HUES64 (cell line): ENCODE data around the gene DUSP22.

ENCODE experiments used
- H3K27ac ChIP-seq: 2 replicates; pipeline ENCODE4 v1.7.0; 2013; ENCODE audit warnings: low read depth, low read length, inconsistent platforms
- H3K27me3 ChIP-seq: 2 replicates; pipeline ENCODE4 v1.6.1; 2013; ENCODE audit warnings: mild to moderate bottlenecking, low read length; ENCODE audit not compliant: insufficient read depth
- H3K36me3 ChIP-seq: 2 replicates; pipeline ENCODE4 v1.6.1; 2013; ENCODE audit warnings: mild to moderate bottlenecking, low read length; ENCODE audit not compliant: insufficient read depth
- H3K4me1 ChIP-seq: 2 replicates; pipeline ENCODE4 v1.6.1; 2013; ENCODE audit warnings: mild to moderate bottlenecking, low read length, moderate library complexity; ENCODE audit not compliant: insufficient read depth
- H3K4me3 ChIP-seq: 2 replicates; pipeline ENCODE4 v1.5.1; 2013; ENCODE audit warnings: mild to moderate bottlenecking, low read length, moderate library complexity
- H3K9ac ChIP-seq: 2 replicates; pipeline ENCODE4 v1.6.1; 2013; ENCODE audit warnings: mild to moderate bottlenecking, low read depth, low read length
- H3K9me3 ChIP-seq: 2 replicates; pipeline ENCODE4 v1.6.1; 2013; ENCODE audit warnings: low read depth, low read length; ENCODE audit not compliant: insufficient read depth
- WGBS: fragments of 150-250, 120-280 bp; methylation state at CpG from one replicate; pipeline ENCODE4 v1.1.7; 2013; ENCODE audit warnings: missing lambda C conversion rate; 5-methylcytosine and 5-hydroxymethylcytosine counted together

The DUSP22 gene

DNA sequence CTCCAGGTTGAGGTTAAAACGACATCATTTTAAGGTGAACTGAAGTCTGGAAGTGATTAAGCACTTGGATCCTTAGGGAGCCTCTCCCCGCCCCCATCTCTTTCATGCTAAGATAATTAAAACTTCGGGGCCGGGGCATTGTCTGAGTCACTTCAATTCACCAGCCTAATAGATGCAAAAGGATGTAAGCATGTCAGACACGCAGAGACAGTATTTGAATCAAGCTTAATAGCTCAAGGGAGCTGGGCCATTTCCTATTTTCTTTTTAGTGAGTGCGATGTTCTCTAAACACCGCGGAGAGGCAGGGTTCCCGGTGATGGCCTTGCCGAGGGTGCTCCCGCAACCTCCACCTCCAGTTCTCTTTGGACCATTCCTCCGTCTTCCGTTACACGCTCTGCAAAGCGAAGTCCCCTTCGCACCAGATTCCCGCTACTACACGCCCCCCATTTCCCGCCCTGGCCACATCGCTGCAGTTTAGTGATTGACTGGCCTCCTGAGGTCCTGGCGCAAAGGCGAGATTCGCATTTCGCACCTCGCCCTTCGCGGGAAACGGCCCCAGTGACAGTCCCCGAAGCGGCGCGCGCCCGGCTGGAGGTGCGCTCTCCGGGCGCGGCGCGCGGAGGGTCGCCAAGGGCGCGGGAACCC, 98.7 kb downstream of the DUSP22 start:
- Histone ChIP-seq H3K27ac (no peak overlapping the region), H3K9me3 (no peaks in the 10 kb centered on the region), H3K9ac (no peak overlapping the region), H3K36me3 (no peaks in the 10 kb centered on the region), H3K4me1 (peaks cover 9% of the 10 kb centered on the region; the same call in 1 of the 2 replicates), H3K27me3 (peaks cover 86% of the 10 kb centered on the region), H3K4me3 (peak overlapping the region; percentile 60)
- 1% methylated on average over 44 of the region's 44 CpGs for WGBS

GRCh38 chr6:391559-392440, 99.5 kb downstream of the DUSP22 start, which contains the start of gene IRF4:
Gene IRF4, plus strand, starts transcription at chr6:391752. Its CDS starts 1,401 bp downstream, at chr6:393153.
- Histone ChIP-seq H3K4me3 (peak within 1 kb of the TSS; percentile 60), H3K27me3 (peaks cover 88% of the 10 kb centered on the region), H3K9me3 (no peaks in the 10 kb centered on the region), H3K36me3 (no peaks in the 10 kb centered on the region), H3K27ac (no peak within 1 kb of the TSS), H3K4me1 (peaks cover 9% of the 10 kb centered on the region; the same call in 1 of the 2 replicates), H3K9ac (no peak within 1 kb of the TSS; the same call in 1 of the 2 replicates)
- WGBS = under 1% methylated on average over 82 of the region's 82 CpGs

- Histone ChIP-seq H3K9me3 (no peaks in the 10 kb centered on the region), H3K4me3 (peak overlapping the region; percentile 60), H3K9ac (peak overlapping the region; percentile 31; the same call in 1 of the 2 replicates), H3K27me3 (peaks cover 86% of the 10 kb centered on the region), H3K27ac (no peak overlapping the region), H3K4me1 (peaks cover 9% of the 10 kb centered on the region; the same call in 1 of the 2 replicates), H3K36me3 (no peaks in the 10 kb centered on the region)
- WGBS = 1% methylated on average over 108 of the region's 108 CpGs
Measured at GRCh38 chr6:392441-393390, 100.4 kb downstream of the DUSP22 start.

GRCh38 chr6:393391-394221, 101.3 kb downstream of the DUSP22 start:
- Histone ChIP-seq H3K27me3 (peaks cover 78% of the 10 kb centered on the region), H3K4me1 (peaks cover 9% of the 10 kb centered on the region; the same call in 1 of the 2 replicates), H3K9me3 (no peaks in the 10 kb centered on the region), H3K36me3 (no peaks in the 10 kb centered on the region), H3K9ac (peak overlapping the region; percentile 31; the same call in 1 of the 2 replicates), H3K4me3 (peak overlapping the region; percentile 60), H3K27ac (no peak overlapping the region)
- 3% methylated on average over 68 of the region's 68 CpGs for WGBS

DNA sequence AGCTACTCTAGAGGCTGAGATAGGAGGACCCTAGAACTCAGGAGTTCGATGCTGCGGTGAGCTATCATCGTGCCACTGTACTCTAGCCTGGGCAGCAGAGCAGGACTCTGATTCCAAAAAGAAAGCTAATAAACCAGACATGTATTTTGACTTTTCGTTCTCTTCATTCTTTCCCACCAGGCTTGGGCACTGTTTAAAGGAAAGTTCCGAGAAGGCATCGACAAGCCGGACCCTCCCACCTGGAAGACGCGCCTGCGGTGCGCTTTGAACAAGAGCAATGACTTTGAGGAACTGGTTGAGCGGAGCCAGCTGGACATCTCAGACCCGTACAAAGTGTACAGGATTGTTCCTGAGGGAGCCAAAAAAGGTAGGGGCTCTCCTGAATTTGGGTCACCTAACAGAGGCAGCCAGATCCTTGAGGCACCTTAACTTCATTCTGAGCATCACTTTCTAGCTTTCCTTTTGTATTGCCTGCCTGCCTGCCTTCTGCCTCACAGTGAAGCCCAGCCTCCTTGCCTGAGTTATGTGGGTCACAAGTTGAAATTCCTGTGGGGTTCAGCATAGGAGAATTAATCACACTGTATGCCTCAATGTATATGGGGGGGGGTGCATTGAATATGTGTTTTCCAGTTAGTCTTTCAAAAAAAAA, 102.5 kb downstream of the DUSP22 start:
- H3K9ac ChIP-seq = no peak overlapping the region
- peaks cover 66% of the 10 kb centered on the region for H3K27me3 ChIP-seq
- no peaks in the 10 kb centered on the region for H3K9me3 ChIP-seq
- 95% methylated on average over 13 of the region's 13 CpGs for WGBS
- H3K4me1 ChIP-seq = peaks cover 9% of the 10 kb centered on the region; the same call in 1 of the 2 replicates
- H3K4me3 ChIP-seq = no peak overlapping the region
- H3K27ac ChIP-seq = no peak overlapping the region
- no peaks in the 10 kb centered on the region for H3K36me3 ChIP-seq

DNA sequence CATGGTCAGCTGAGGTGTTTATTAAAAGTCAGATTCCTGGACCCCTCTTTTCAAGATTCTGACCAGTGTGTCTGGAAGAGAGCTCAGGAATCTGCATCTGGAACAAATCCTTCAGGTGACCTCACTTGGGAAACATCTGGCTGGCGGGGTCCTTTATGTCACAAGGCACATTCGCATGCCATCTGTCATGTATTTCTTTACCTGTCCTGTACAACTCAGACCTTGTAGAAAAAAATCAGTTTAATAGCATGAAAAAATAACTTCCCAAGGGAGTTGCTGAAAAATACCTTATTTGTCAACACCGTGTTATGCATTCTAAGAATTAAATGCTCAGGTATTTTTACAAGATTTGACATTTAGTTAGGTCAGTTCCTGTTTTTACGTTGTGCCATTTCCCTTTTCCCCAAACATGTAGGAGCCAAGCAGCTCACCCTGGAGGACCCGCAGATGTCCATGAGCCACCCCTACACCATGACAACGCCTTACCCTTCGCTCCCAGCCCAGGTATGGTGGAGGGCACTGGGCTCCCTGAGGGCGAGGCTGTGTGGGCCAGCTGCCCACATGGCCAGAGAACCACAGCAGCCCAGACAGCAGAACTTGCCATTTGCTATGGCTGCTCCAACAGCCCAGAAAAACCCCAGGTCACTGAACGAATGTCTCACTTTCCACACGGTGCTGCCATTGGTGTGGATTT, 103.3 kb downstream of the DUSP22 start:
- no peaks in the 10 kb centered on the region for H3K36me3 ChIP-seq
- WGBS = 92% methylated on average over 9 of the region's 10 CpGs
- no peaks in the 10 kb centered on the region for H3K9me3 ChIP-seq
- peaks cover 9% of the 10 kb centered on the region; the same call in 1 of the 2 replicates for H3K4me1 ChIP-seq
- H3K9ac ChIP-seq = no peak overlapping the region
- peaks cover 58% of the 10 kb centered on the region for H3K27me3 ChIP-seq
- H3K4me3 ChIP-seq = no peak overlapping the region
- H3K27ac ChIP-seq = no peak overlapping the region

DNA sequence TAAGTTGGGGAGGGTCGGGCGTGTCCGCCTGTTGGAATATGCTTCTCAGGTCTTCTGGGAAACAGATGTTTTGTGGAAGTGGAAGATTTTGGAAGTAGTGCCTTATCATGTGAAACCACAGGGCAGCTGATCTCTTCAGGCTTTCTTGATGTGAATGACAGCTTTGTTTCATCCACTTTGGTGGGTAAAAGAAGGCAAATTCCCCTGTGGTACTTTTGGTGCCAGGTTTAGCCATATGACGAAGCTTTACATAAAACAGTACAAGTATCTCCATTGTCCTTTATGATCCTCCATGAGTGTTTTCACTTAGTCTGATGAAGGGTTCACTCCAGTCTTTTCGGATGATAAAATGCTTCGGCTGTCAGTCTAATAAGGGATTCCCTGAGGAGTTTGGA, 103.8 kb downstream of the DUSP22 start:
- H3K27ac ChIP-seq = no peak overlapping the region
- H3K9ac ChIP-seq = no peak overlapping the region

GRCh38 chr6:397056-397455, 104.8 kb downstream of the DUSP22 start:
- 93% methylated on average over 13 of the region's 13 CpGs for WGBS
- no peak overlapping the region for H3K4me3 ChIP-seq
- H3K27ac ChIP-seq = no peak overlapping the region
- H3K9ac ChIP-seq = no peak overlapping the region
- H3K4me1 ChIP-seq = 0 out of 2 replicates have a peak, but pooled peaks cover 3% of the 10 kb centered on the region
- H3K36me3 ChIP-seq = no peaks in the 10 kb centered on the region
- no peaks in the 10 kb centered on the region for H3K9me3 ChIP-seq
- peaks cover 45% of the 10 kb centered on the region for H3K27me3 ChIP-seq

More for the DNA sequence above, 103.8 kb downstream of the DUSP22 start:
- WGBS = 89% methylated on average over 6 of the region's 6 CpGs
- peaks cover 4% of the 10 kb centered on the region; the same call in 1 of the 2 replicates for H3K4me1 ChIP-seq
- H3K4me3 ChIP-seq = no peak overlapping the region
- no peaks in the 10 kb centered on the region for H3K9me3 ChIP-seq
- H3K27me3 ChIP-seq = peaks cover 53% of the 10 kb centered on the region
- H3K36me3 ChIP-seq = no peaks in the 10 kb centered on the region

- 93% methylated on average over 5 of the region's 5 CpGs for WGBS
- Histone ChIP-seq H3K36me3 (no peaks in the 10 kb centered on the region), H3K27me3 (peaks cover 39% of the 10 kb centered on the region)
Measured at GRCh38 chr6:397604-398003, 105.3 kb downstream of the DUSP22 start.

More at GRCh38 chr6:397604-398003, 105.3 kb downstream of the DUSP22 start:
- 0 out of 2 replicates have a peak, but pooled peaks cover 3% of the 10 kb centered on the region for H3K4me1 ChIP-seq
- no peak overlapping the region for H3K4me3 ChIP-seq
- H3K27ac ChIP-seq = no peak overlapping the region
- no peaks in the 10 kb centered on the region for H3K9me3 ChIP-seq
- no peak overlapping the region for H3K9ac ChIP-seq
